ENCODE results near the gene SMPDL3B.
"Not testable (repeated sequence)": the region's sequence is repeated elsewhere in the genome, so short reads cannot be mapped to it uniquely, and the experiment has no call there.

GRCh38 chr1:28003117-28003516, 68.3 kb downstream of the SMPDL3B start:
- TF ChIP-seq POLR2A, POLR2AphosphoS5, POU2F2, TAF1 (IDR thresholded peaks at IDR 0.05; ENCODE audit: low read depth, low read length): not testable (repeated sequence)

All from GM12891 (cell line).